GF-D8 (cell line): ENCODE results near the gene RAP1GAP.
"Not testable (repeated sequence)": the region's sequence is repeated elsewhere in the genome, so short reads cannot be mapped to it uniquely, and the experiment has no call there.

ENCODE experiments used
- DNase-seq: peaks from one replicate; lab custom pipeline; 2025; lab: John Stamatoyannopoulos, UW

RAP1GAP gene

DNA sequence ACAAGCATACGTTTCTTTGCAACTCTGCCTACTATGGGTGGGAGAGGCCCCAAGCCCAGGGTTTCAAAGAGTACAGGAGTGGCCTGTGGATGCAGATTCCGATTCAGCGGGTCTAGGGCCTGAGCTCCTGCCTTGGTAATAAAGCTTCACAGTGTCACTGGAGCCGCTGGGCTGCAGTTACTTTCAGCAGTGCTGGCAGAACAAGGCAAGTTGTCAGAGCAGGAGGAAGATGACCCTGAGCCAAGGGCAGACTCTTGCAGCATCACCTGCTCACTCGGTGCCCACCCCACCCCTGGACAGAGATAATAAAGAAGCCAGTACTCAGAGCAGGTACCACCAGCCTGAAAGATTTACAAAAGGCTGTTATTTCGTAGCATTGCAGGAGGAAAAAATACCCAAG is 8.0 kb upstream of the RAP1GAP start:
- DNase-seq, result no peak

DNA sequence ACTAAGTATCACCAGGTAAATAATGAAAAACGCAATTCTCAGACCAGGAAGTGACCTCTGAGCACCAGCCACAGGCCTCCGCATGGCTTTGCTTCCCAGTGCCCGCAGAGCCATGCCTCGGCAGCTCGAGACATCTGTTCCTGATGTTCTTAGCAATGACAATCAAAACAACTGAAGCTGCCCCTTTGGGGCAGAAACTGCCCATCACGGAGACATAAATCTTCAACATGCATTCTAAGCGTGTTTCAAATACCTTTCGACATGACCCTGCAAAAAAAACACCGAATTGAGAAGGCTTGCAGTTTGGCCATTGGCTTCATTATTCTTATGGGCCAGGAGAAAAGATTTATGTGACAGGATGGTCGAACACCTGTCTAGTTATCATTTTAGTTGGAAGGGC is 5.8 kb upstream of the RAP1GAP start:
- DNase-seq, result no peak

DNA sequence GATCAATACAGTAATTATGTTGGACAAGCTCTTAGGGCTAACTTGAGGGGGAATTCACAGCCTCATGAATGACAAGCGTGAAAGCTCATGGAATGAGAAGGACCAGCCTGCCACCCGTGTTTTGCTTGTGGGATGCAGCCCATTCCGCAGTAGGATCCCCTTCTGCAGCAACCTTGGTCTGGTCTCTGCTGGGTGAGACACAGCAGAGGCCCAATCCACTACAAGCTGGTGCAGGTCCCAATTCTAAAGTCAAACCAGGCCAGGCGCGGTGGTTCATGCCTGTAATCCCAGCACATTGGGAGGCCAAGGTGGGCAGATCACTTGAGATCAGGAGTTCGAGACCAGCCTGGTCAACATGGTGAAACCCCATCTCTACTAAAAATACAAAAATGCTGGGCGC is 4.7 kb upstream of the RAP1GAP start:
- not testable (repeated sequence) for DNase-seq

DNA sequence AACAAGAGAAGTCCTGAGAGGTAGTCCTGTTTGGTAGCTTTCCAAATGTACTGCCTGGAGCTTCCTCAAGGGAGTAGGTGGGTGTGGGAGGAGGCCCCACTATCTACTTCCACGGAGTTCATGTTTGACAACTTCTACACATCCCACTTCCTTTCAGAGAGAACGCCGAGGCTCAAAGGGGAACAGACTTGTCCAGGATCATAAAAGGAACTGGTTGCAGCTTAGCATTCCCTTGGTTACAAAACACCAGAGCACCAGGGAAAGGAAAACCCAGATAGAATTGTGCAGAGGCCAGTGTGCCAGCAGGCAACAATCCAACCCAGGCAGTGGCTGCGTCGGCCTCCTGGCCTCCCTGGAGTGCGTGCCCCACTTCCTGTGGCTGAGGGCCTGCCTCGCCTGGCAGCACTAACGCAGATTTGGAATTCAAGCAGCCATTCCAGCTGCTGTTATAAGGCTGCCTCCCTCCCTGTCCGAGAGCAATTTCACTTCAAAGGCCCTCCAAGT is 4.2 kb upstream of the RAP1GAP start:
- peak; percentile 4 for DNase-seq

DNA sequence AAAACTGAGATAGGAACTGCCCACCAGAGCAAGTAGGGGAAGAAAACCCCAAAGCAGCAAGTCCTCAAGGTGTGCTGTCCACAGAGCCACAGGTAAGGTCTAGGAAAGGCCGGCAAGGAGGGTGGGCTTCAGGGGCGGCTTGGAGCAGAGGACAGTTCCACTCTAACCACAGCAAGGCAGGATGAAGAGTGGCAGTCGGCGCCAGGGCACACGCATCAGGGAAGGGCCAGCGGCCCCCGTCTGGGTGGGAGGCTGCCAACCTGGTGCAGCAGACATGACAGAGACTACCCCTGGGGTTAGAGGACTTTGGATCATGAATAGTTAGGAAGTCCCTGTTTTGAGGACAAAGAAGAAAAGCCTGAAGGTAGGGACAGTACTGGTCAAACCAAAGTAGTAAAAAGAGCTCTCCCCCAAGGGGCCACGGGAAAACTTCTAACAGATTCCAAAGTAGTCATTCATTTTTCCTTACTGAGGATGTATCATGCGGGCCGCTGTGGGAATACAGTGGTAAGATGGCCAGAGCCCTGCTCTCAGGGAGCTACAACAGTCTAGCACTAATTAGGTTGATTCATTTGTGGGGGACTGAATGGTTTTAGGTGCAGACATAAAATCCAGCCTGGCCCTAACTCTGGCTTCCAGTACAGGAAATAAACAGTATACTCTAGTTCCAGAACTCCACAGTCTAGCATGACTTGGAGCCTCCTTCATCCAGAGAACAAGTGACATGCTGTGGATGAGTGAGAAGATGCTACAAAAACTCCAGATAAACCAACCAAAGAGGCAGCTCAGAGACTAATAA is 3.5 kb upstream of the RAP1GAP start:
- no peak for DNase-seq

DNA sequence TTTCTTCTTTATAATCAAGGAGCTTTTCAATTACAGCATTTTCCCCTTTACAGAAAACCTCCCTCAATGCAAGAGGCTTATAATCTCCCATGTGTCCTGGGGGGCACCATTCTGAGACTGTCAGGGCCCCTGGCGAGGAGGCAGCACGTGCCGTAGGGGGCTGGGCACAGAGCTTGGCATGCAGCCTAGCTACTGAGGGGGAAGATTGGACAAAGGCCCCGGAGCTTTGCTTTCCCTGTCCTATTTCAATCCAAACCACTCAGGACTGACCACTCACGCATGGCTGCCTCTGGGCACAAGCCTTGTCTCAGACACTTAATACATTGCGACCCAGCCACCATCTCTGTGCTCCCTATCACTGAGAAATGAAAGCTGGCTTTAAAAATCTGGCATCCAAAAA is 2.8 kb upstream of the RAP1GAP start:
- DNase-seq, result no peak

DNA sequence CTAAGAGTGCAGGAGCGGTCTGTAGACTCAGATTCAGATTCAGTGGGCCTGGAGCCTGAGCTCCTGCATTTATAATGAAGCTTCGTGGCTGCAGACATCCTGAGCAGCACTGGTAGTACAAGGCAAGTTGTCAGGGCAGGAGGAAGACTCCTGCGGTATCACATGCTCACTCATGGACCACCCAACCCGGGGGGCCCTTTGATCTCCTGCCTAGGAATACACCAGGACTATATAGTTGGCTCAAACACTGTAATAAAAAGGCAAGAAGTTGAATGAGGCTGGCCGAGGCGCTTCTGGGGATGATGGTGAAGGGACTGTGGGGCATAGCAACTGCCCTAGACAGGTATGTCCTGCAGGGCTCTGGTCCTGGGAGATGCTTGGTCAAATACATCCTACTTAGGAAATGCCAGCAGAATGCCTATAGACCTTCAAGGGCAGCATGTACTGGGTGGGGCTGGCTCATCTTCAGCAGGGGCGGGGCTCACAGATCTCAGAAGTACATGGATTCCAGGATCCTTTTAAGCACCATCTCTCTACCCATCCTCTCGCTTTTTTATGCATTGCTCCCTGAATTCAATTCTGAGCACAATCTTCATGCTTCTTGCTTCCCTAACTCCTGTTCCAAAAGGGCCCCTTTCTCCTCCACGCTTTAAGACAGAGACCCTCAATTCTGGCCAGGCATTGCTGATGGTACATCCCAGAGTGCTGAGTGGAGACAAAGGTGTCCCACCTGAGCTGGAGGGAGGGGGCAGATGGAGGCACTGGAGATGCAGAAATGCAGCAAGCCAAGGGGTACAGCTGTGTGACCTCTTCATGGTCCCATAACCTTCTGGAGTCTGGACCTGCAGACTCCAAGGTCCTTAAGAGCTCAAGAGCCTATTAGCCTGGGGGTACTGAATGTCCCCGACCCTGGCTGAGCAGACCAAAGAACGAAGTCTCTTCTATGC is 2.1 kb upstream of the RAP1GAP start:
- no peak for DNase-seq

DNA sequence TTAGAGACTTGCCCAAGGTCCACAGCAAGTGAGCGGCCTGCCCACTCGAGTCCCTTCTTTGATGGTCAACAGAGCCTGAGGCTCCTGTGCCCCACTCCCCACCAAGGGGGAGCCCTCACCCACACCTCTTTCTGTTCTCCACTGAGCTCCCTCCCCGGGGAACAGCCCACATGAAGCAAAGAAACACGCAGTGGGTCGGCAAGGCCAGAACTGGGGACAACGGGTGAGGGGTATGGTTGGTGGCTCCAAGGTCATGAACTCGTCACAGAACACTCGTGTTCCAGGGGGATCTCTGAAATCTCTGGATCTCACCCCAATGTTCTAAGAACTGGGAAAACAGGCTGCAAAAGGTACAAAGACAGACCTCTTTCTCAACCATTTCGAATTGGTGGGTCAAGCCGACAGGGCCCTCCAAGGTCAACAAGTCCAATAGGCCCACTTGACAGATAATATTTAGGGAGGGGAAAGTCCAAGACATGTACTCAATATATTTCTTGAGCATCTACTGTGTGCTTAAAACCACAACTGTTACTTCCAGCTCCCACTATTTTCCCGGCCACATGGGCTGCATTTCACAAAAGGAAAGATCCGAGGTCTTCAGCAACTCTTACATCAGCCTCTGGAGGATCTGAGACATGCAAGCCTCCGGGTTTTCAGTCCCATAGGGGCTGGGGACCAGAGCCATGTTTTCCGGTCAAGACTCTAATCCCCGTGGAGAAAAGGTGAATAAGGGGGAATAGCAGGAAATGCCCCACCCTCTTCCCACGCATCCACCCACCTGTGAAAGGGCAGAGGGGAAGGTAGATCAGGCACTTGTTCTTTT is 1.1 kb upstream of the RAP1GAP start:
- DNase-seq, result no peak

DNA sequence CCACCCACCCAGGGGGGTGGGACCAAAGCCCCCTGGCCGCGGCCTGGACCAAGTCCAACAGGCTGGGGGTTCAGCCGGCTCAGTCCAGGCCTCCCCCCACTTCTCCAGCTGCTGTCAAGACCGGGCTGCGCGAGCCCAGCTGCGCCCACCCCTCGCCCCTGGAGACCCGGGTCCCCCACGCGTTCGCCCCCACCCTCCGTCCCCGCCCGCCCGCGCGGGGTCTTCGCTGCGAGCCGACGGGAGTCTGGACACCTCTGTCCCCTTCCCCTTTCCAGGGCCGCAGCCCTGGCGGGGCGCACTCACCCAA is 253 bp downstream of the RAP1GAP start:
- DNase-seq, result no peak

DNA sequence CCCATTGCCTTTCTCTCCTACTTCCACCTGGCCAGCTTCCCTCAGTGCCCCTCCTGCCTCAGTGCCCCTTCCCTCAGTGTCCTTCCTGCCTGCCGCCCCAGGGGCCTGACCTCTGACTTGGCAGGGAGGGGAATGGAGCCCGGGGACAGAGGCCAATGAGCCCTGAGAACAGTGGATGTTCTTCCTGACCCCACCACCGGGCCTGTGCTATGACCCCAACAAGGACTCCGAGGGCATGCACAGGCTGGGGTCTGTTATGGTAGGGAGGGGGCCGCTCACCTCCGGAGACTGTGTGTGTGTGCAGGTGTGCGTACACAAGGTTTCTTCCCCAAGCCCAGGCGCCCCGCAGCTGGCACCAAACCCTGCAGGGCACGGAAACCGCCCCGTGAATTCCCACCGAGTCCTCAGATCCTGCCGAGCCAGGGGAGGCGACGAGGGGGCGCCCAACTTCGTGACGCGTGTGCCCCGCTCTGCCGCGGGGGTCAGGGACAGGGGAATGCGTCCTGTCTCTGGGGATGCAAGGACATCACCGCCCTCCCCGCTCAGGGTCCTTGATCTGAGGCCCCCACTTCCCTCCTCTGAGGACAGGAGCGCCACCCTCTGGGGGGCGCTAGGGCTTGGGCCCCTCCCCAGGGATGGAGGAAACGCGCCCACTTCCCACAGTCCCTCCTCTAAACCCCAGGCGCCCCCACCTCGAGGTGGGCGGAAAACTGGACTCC is 766 bp downstream of the RAP1GAP start:
- no peak for DNase-seq

DNA sequence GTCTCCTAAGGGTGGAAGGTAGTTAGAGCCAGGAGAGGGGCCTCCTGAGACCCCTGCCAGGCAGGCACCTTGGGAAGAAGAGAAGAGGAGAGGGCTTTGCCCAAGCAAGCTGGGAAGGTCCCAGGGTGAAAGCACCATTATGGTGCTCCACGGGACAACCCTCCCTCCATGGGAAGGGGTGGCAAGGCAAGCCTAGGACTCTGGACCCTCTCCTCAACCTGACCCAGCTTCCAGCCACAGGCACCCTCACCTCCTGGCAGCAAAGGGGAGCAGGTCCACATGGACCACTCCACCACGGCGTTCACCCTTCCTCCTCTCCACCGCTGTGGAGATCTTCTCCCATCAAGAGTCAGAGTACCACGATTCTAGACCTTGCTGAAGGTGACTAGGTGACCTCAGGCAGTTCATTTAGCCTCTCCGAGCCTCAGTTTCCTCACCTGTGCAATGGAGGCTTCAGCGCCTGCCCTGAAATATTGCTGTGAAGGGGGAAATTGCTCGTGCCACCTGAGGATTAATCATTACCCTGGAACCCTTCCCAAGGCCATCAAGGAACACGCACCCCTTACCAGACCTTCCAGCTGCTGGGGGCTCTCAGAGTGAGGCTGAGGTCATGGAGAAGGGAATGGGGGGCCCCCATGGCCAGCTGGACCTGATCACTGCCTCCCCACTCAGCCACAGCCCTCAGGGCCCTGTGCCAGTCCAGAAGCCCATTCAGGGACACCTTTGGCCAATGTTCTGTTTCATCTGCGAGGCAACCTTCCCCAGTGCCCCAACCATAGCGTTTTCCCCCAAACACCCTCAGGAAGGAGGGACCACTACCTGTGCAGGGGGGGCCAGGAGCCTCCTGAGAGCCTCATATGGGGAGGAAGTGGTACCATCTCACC is 1.6 kb downstream of the RAP1GAP start:
- no peak for DNase-seq

DNA sequence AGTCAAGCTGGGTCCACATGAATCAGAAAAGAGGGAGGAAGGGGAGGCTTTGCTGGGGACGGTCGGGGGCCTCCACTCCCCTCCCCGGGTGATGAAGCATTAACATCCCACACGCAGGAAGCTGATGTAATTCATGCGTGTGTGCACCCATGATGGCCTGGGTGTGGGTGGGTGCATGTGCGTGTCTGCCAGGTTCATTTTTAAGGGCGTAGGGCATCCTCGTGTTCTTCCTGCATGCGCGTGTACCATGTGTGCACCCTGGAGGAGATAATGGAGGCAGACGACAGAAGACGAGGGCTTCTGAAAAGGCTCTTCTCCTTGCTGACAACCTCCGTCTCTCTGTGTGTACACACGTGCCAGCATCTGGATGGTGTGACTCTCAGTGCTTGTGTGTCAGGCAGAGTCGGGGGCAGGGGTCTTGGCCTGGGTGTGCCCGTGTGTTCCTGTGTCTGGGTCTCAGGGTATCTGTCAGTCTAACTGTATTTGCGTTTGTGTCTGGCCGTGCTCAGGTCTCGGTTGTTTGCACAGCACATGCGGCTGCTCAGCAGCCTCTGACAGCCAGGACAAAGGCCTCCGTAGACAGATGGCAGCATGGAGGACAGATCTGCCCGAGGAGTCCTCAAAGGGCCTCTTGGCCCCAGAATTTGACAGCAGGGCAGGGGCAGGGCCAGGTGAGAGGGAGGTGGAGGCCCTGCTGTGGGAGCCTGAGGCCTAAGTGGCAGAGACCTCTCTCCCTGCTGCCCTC is 2.4 kb downstream of the RAP1GAP start:
- DNase-seq, result no peak

DNA sequence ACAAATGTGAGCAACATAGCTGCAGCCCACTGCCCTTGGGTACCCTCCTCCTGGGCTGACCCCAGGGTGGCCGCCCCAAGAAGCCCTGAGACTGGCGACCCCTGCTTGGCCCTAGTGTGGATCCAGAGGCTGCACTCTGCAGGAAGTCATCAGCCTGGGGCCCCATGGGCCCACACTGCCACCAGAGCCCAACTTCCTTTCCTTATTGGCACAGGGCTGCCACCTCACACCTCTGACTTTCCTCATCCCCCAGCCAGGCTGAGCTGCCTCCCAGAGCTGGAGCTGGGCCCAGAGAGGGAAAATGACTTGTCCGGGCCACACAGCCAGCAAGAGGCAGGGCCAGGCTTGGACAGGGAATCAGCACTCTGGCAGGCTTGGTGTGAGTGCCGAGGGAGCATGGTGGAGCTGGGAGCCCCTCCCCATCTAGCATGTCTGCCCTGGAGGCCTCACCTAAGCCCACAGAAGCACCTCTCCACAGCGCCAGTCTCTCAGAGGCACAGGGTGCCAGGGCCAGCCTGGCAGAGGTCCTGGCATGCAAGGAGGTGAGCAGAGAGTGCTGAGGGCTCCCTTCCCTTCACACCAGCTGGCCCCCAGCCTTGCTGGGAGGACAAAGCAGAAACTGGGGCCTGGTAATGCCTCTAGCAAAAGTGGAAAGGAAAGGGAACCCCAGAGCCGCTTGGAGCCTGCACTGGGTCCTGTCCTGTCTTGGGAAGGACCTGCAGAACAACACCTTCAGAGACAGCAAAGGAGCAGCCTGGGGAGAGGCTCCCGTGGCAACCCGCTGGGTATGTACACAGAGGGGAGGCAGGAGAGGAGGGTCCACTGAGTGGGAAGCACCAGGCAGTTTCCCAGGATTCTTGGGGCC is 3.2 kb downstream of the RAP1GAP start:
- DNase-seq, result no peak

DNA sequence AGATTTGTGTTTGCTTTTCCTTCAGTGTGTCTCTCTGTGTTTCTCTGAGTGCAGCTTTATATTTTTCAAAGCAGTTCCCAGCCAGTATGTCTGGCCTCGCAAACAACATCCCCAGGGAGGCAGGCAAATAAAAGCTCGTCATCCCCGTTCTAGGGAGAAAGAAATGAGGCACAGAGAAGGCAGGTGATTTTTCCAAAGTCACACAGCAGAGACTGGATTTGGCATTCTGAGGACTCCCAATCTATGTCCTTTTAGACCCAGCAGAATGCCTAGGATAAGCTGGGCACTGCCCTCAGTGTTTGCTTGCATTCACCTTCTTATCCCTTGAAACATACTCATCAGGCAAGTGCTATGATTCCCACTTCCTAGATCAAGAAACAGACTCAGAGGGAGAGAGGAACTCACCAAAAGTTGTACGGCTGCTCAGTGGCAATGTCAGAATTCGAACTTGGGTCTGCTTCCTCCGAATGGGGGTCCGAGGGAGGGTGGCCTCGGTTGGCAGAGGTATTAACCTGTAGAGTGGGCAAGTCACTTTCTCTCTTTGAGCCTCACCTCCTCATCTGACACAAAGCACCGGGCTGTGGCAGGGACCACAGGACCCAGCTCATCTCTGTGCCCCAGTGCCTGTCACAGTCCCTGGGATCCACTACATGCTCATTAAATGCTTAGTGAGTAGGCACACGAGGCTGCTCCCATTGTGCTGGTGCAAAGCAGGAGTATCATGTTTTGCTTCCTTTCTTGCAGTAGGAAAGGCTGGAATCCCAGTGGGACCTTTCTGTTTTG is 4.2 kb downstream of the RAP1GAP start:
- DNase-seq, result no peak

DNA sequence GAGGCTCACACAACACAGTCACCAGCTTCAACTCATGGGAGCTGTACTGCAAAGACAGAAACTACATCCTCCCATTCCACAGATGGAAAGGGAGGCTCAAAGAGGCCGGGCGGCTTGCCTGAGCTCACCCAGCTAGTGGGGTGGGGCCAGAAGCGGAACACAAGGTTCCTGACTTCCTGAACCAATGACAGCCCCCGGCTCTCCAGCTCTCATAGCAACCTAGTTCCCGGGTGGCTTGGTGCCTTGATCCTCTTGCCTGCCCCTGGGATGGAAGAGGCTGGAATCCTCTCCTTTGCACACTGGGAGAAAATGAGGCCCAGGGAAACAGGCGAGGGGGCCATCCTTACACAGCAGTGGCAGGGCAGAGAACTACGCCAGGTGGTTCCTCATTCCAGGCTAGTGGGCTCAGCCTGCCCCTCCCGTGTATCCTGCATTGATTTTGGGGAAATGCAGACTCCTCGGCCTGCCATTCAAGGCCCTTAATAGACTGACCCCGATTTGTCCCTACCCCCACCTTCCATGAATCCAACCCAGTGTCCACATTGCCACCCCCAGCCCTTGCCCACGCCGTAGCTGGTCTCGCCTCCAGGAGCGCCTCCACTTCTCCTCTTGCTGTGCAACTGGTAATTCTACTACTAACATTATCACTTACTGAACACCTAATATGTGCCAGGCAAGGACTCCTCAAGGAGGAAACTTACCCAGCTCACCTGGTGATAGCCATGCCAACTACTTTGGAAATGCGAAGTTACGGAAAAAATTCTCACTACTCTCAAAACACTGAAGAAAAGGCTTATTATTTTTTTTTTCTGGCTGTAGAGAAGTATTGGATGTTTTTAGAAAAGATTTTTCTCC is 5.0 kb downstream of the RAP1GAP start:
- DNase-seq, result no peak

DNA sequence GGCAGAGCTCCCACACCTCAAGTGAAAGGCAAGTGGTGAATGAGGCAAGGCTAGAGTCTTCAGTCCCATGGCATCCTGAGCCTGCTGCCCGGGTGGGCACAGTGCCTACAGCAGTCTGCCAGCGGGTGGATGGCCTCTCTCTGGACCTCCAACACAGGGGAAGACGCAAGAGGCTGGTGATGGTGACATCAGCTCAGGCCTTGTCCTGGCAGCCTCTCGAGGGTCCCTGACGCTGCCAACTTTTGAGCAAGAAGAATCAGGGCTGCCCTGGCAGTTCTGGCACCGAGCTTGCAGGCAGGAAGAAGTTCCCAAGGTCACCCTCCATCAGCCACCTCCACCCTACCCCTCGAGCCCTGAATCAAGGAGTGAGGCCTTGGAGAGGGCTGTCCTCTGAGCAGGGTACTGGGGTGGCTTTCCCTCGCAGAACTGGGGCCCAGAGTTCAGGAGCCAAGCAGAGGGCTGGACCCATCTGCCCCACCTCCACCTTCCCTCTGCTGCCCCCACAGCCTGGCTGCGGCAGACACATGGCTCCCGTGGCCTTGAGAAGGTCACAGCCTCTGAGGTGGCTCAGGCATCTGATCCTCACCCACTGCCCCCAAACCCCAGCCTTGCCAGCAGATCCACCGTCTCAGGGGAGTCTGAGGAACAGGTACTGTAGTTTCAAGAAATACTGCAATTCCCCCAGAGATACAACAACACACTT is 5.8 kb downstream of the RAP1GAP start:
- DNase-seq, result no peak
